ENCODE data around the gene TSPYL6.

TSPYL6 gene

DNA sequence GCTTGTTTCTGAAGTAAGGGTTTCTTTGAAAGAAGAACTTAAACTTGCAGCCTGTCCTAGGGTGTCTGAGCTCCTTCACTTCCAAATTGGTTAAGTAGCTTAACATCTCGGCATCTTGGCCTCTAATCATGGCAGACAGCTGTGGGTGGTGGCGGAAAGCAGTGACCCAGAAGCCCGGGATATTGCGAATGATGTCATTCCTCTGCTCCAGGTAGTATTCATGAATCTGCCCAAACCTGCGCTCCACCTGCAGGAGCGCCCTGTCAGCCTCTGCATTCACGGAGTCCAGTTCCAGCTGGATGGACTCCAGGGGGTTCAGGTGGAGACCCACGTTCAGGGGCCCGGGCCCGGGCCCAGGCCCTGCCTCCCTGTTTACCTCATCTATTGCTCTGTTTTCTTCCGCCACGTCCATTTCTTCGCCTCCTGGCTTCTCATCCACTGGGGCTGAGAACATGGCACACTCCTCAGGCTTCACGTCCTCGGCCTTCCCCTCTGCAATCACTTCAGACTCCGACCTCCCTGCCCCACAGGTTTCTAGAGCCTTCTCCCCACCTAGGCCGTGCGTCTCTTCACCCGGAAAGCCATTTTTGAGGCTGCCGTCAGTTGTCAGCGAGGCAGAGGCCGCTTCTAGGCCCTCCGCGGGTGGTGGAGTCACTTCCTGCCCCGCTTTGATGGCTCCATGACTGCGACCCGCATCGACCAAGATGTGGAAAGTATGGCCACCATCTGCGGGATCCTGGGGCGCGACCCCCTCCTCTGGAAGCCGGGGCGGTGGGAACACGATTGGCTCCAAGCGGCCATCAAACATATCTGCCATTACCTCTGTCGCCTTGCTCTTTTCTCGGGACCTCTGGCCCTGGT, 569 bp downstream of the TSPYL6 start:
- no peak for DNase-seq

DNA sequence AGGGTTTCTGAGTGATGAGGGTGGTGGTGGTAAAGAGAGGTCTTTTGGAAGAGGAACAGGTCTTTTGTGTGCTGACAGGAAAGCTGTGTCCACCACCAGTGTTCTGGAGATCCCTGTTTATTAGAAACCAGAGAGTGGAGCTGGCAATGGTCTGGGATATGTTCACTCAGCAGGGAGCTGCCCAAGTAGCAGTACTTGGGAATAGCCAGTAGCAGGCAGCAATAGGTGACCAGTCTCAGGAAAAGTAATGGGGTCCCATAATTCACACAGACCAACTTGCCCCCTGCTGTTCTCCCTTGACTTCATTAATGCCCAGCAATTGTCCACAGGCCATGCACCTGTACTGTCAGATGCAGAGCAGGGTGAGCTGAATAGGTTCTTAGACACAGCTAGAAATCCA, 1.8 kb downstream of the TSPYL6 start:
- DNase-seq = no peak

DNA sequence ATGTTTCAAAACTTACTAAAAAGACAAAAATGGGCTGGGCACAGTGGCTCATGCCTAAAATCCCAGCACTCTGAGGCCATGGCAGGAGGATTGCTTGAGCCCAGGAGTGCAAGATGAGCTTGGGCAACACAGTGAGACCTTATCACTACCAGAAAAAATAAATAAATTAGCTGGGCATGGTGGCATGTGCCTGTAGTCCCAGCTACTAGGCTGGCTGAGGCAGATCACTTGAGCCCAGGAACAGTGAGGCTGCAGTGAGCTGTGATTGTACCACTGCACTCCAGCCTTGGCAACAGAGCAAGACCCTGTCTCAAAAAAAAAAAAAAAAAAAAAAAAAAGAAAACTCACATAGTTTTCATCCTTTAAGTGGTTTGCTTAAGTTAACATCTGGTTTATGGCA, 6.4 kb downstream of the TSPYL6 start:
- no peak for DNase-seq

GRCh38 chr2:54247115-54247514, 8.9 kb downstream of the TSPYL6 start:
- no peak for DNase-seq

GRCh38 chr2:54240515-54241469, 15.2 kb downstream of the TSPYL6 start:
- no peak for DNase-seq

- no peak for DNase-seq
These were observed 16.6 kb downstream of the TSPYL6 start for GRCh38 chr2:54239427-54239826.

GRCh38 chr2:54237428-54237827, 18.6 kb downstream of the TSPYL6 start:
- no peak for DNase-seq

GRCh38 chr2:54233832-54234649, 22.0 kb downstream of the TSPYL6 start:
- DNase-seq = no peak

GRCh38 chr2:54228945-54229344, 27.1 kb downstream of the TSPYL6 start:
- DNase-seq = no peak

GRCh38 chr2:54227798-54228197, 28.2 kb downstream of the TSPYL6 start:
- DNase-seq = no peak

- DNase-seq = no peak
These were observed 29.8 kb downstream of the TSPYL6 start for GRCh38 chr2:54226260-54226659.

GRCh38 chr2:54224997-54225396, 31.0 kb downstream of the TSPYL6 start:
- no peak for DNase-seq

DNA sequence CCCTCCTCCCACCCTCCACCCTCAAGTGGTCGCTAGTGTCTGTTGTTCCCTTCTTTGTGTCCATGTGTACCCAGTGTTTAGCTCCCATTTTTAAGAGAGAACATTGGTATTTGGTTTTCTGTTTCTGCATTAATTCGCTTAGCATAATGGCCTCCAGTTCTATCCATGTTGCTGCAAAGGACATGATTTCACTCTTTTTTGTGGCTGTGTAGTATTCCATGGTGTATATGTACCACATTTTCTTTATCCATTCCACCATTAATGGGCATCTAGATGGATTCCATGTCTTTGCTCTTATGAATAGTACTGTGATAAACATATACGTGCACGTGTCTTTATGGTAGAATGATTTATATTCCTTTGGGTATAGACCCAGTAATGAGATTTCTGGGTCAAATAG, 42.9 kb downstream of the TSPYL6 start:
- no peak for DNase-seq

- DNase-seq = no peak
These were observed 43.6 kb downstream of the TSPYL6 start for GRCh38 chr2:54212456-54212855.

DNA sequence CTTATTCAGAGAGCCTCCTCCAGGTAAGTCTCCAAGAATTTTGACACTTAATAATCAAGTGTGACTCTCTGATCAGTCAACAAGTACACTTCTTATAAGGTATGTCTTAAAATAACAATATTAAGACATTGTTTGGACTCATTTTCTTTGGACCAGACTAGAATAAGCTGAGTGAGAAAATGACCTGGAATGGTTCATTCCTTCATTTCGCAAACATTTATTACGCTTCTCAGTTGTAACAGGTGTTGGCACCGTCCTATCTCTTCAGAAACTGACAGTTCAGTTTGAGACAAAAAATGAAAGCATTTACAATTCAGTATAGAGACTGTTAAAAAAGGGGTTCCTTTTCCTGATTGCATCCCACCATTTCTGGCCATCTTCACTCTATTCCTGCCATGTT, 46.6 kb downstream of the TSPYL6 start:
- no peak for DNase-seq

DNA sequence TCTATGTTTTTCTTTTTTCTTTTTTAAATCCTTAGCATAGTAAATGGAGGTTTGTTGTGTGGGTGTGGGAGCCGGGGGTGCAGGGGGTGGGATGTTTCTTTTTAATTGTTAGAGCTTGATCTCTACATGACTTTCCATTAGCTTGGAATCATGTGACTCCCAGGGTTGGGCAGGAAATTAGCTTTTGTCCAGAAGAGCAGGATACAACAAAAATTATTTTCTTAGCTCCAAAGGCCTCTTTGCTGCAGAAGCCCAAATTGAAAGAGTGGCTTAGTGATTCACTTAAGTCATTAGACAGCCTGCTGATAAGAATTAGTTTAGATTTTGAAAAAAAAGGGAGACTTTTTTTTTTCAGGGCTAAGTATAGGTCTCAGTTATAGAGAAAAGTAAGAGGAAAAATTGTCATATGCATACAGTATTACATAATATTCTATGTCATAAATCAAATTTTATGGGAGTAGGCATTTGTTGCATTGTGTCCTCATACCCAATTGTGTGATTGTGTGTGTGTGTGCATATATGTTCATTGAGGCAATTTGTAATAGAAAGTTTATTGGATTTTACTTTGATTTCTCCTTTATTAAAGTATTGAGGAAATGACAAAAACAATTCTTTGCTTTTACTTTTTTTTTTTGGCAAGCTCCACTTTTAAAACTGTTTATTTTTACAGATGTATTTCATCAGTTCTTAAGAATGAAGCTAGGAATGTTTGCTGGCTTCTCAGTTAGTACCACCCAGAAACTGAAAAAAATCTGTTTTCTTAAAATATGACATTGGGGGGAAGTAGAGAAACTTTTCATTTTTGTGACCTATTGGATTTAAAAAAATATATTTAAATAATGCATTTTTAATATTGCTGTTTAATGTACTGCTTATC, 47.4 kb downstream of the TSPYL6 start:
- no peak for DNase-seq

DNA sequence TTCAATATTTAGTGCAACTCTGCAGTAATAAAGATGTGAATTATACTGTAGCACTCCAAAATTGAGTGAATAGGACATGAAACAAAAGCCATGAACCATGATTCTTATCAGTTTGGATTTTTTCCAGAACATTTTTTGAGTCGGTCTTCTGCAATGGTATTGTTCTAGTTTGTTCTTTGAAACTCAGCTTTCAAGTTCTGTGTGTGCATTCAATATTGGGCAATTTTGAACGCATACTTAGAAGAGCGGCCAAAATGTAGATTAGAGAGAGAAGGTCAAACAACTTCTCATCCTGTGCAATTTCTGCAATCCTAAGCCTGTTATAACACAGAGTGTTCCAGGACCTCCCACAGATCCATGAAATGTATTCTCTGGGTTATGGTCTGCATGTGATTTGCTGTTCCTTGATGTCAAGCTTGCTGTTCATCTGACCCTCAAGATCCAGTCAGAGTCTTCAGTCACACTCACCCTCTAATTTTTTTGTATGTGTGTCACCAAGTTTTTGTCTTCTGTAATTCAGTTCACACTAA, 48.3 kb downstream of the TSPYL6 start:
- DNase-seq = no peak

GRCh38 chr2:54206596-54206995, 49.4 kb downstream of the TSPYL6 start:
- no peak for DNase-seq

DNA sequence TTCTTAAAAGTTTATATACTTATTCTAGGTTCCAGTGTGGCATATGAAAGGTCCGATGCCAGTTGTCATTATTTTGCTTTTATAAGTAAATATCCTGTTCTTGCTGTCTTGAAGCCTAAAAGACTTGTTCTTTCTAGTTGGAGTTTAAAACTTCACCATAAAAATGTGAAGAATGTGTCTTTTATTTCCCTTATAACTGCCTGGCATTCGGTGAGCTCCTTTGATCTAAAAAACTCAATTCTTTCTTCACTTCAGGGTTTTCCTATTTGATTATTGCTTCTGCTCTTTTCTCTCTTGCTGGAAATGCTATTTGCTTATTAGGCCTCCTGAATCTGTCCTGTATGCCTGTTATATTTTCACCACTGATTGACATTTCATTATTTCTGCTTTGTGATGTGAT, 51.6 kb downstream of the TSPYL6 start:
- DNase-seq = no peak
